Inferior parietal cortex (tissue), 1 donor: Measurements from ENCODE around the gene CMBL.
"Not testable (repeated sequence)": the region's sequence is repeated elsewhere in the genome, so short reads cannot be mapped to it uniquely, and the experiment has no call there.

Experiments used
- DNase-seq: peaks from one replicate; pipeline ENCODE4 v3.0.0-alpha.2; 2016; ENCODE audit errors: extremely low spot score

Gene CMBL

GRCh38 chr5:10257870-10258269, 49.8 kb downstream of the CMBL start:
- DNase-seq, result no peak

- DNase-seq, result no peak
Observed at GRCh38 chr5:10254686-10255085, 53.0 kb downstream of the CMBL start.

GRCh38 chr5:10253390-10253789, 54.3 kb downstream of the CMBL start:
- DNase-seq, result no peak

GRCh38 chr5:10251405-10251804, 56.3 kb downstream of the CMBL start:
- DNase-seq, result no peak

GRCh38 chr5:10250806-10251276, 56.9 kb downstream of the CMBL start:
- DNase-seq, result no peak

- peak; percentile 99 for DNase-seq
Observed at GRCh38 chr5:10249948-10250805, 57.5 kb downstream of the CMBL start, which contains the start of gene CCT5. TSS of gene CCT5 (plus strand) at chr5:10250280. CDS start at chr5:10250341, 61 bp downstream.

- no peak for DNase-seq
Observed at GRCh38 chr5:10248378-10249260, 59.1 kb downstream of the CMBL start.

- DNase-seq, result not testable (repeated sequence)
Observed at GRCh38 chr5:10247217-10247616, 60.5 kb downstream of the CMBL start.

- DNase-seq, result no peak
Observed at GRCh38 chr5:10246761-10247160, 60.9 kb downstream of the CMBL start.

GRCh38 chr5:10244342-10244944, 63.3 kb downstream of the CMBL start:
- no peak for DNase-seq

GRCh38 chr5:10243660-10244240, 64.0 kb downstream of the CMBL start:
- no peak for DNase-seq

- no peak for DNase-seq
Observed at GRCh38 chr5:10235350-10235749, 72.4 kb downstream of the CMBL start.

GRCh38 chr5:10233505-10233904, 74.2 kb downstream of the CMBL start:
- peak; percentile 30 for DNase-seq

GRCh38 chr5:10233011-10233410, 74.7 kb downstream of the CMBL start:
- DNase-seq, result no peak

- DNase-seq, result no peak
Observed at GRCh38 chr5:10232386-10232785, 75.3 kb downstream of the CMBL start.

- no peak for DNase-seq
Observed at GRCh38 chr5:10229306-10230048, 78.2 kb downstream of the CMBL start.

GRCh38 chr5:10228288-10228687, 79.4 kb downstream of the CMBL start:
- DNase-seq, result no peak
